ENCODE measurements around the gene SLCO3A1.

SLCO3A1 gene

DNA sequence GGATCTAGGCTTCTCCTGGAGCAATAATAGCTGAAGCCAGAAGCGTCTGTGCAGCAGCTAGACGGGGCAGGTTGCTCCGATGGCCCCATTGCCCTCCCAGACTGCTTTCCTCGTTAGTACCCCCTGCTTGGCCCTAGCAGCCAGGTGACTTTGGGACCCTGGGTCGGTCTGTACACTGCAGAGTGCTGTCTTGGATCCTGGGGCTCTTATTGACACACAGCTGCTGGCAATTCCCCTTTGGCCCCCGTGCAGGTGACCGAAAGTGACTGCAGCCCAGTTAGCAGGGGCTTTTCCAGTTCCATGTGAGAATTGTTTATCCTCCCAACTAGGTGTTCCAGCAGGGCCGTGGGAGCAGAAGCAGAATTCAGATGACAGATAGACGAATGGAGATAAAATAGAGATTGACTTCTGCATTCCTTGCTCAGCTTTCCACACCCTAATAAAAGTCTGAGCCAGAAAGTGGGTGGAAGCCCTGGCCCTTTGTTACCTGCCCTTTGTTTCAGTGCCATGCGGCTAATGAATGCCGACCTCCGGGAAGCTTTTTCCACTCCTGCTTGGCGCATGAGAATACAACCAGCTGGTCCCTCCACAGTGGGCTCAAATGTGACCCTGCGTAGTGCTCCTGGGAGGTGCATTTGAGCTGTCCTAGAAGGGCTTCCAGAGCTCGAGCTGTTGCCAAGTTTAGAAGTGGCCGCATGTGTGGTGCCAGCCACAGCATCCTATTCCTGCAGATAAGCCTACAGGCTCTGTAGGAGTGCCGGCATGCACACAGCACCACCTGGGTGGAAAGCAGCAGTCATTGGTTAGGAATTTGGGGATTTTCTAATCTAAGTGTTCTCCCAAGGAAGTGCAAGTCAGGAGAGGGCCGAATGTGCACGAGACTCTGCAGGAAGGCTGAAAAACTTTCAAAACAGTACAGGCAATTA is 94.4 kb downstream of the SLCO3A1 start:
- no peak overlapping the region for H3K4me3 ChIP-seq (ENCODE audit: control insufficient read depth, low read depth, low read length)
- no peak for DNase-seq (ENCODE audit: low read depth)

GRCh38 chr15:91949361-91949760 is 95.9 kb downstream of the SLCO3A1 start:
- no peak for DNase-seq (ENCODE audit: low read depth)
- no peak overlapping the region for H3K4me3 ChIP-seq (ENCODE audit: control insufficient read depth, low read depth, low read length)
- TF ChIP-seq CTCF (conservative IDR thresholded peaks at IDR 0.05; ENCODE audit: control insufficient read depth, insufficient read depth, low read depth, low read length): no peak

More for the DNA sequence above, 94.4 kb downstream of the SLCO3A1 start:
- no peak for TF ChIP-seq CTCF (conservative IDR thresholded peaks at IDR 0.05; ENCODE audit: control insufficient read depth, insufficient read depth, low read depth, low read length)

DNA sequence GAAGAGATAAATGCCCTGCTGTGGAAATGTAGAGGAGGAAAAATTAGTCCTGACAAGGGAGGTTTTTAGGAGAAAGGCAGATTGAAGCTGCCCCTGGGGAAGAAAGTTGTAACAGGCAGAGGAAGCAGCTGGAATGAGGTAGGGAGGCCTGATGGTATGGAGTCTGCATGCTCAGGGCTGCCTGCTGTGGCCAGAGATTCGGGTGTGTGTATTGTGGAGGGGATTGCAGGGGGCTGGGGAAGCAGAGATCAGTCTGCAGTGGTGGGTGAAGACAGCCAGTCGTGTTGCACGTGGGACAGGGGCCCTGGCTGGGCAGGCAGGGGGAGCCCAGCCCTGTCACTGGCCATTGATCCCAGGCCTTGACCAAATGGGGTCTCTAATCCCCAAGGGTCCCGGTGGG is 96.5 kb downstream of the SLCO3A1 start:
- H3K4me3 ChIP-seq (ENCODE audit: control insufficient read depth, low read depth, low read length): no peak overlapping the region

DNA sequence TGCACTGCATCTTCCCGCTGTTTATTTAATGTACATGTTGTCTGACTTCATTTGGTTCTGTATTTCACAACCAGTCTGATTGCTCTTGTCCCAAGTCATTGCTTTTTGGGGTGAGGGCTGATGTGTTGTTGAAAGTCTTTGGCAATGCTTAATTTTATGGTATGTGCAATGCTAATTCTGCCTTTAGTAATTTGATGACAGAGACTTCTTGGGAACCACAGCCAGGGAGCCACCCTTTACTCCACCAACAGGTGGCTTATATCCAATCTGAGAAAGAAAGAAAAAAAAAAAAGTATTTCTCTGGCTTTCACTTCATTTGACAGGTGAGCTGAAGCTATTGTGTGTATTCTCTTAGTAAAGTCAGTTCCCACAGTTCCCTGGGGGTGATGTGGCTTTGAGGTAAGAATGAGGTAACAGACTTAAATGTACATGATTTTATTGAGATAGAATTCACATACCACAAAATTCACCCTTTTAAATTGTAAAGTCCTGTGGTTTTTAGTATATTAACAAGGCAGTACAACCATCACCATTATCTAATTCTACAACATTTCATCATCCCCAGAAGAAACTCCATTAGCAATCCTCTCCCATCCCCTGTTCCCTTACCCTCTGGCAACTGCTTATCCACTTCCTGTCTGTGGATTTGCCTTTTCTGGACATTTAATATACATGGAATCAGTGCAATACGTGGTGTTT is 97.3 kb downstream of the SLCO3A1 start:
- H3K4me3 ChIP-seq (ENCODE audit: control insufficient read depth, low read depth, low read length): no peak overlapping the region
- no peak for TF ChIP-seq CTCF (conservative IDR thresholded peaks at IDR 0.05; ENCODE audit: control insufficient read depth, insufficient read depth, low read depth, low read length)
- peak; percentile 33 for DNase-seq (ENCODE audit: low read depth)

More for the DNA sequence above, 96.5 kb downstream of the SLCO3A1 start:
- TF ChIP-seq CTCF (conservative IDR thresholded peaks at IDR 0.05; ENCODE audit: control insufficient read depth, insufficient read depth, low read depth, low read length): no peak
- DNase-seq (ENCODE audit: low read depth): no peak

- no peak for TF ChIP-seq CTCF (conservative IDR thresholded peaks at IDR 0.05; ENCODE audit: control insufficient read depth, insufficient read depth, low read depth, low read length)
- DNase-seq (ENCODE audit: low read depth): no peak
- no peak overlapping the region for H3K4me3 ChIP-seq (ENCODE audit: control insufficient read depth, low read depth, low read length)
Observed at GRCh38 chr15:91952216-91952615, 98.7 kb downstream of the SLCO3A1 start.

DNA sequence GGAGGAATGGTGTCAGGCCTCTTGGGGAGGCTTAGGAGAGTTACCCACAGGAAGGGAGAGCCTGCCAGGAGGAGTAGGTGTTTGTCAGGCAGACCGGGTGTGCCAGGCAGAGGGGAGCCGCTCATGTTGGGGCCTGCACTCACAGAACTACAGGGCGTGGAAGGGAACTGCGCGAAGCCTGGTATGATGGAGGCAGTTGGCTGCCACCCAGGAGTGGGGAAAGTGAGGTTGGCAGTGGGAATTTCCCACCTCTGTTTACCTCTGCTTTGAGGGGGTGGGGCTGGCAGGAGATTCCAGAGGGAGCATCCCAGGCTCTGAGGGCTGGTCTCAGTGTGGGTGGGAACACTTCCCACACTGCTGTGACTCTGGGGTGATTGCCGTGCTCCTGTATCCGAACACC is 99.9 kb downstream of the SLCO3A1 start:
- no peak overlapping the region for H3K4me3 ChIP-seq (ENCODE audit: control insufficient read depth, low read depth, low read length)
- no peak for DNase-seq (ENCODE audit: low read depth)
- no peak for TF ChIP-seq CTCF (conservative IDR thresholded peaks at IDR 0.05; ENCODE audit: control insufficient read depth, insufficient read depth, low read depth, low read length)

Data from fibroblast of mammary gland (primary cell).